Measurements from ENCODE around the gene STRN.

GRCh38 chr2:36819095-36819711 is 147.1 kb downstream of the STRN start:
- TF ChIP-seq CTCF (IDR thresholded peaks at IDR 0.05) (no peak), POLR2AphosphoS5 (IDR thresholded peaks at IDR 0.05) (no peak)

All from prostate gland (tissue), 2 donors.